ENCODE results near the gene TLN1. TPM values are rescaled to one million over a fixed set of nuclear protein-coding genes. Genes with fewer than 3 reads are reported as not detected.
A peak's percentile ranks its signal among the peaks of the same experiment; 100 is the strongest.

Gene TLN1
- total RNA-seq, 2 donors from 2014 or later = 117 to 123 TPM

GRCh38 chr9:35713578-35713977 lies 18.4 kb downstream of the TLN1 start:
- Mint-ChIP-seq H3K27ac (no peak overlapping the region), H3K36me3 (ENCODE audit: low read depth) (peaks cover 80% of the 10 kb centered on the region), H3K27me3 (ENCODE audit: insufficient read depth) (no peaks in the 10 kb centered on the region), H3K4me3 (no peak overlapping the region), H3K9me3 (no peaks in the 10 kb centered on the region), H3K4me1 (no peaks in the 10 kb centered on the region)
- Histone ChIP-seq H3K4me1 (ENCODE audit: control insufficient read depth, insufficient read depth, low read length) (no peaks in the 10 kb centered on the region), H3K27ac (ENCODE audit: low read depth, low read length) (no peak overlapping the region), H3K27me3 (ENCODE audit: control insufficient read depth, insufficient read depth, low read length, poor library complexity, severe bottlenecking) (no peaks in the 10 kb centered on the region), H3K9ac (ENCODE audit: extremely low read depth, low read length, poor library complexity, severe bottlenecking) (no peak overlapping the region), H3K9me3 (ENCODE audit: control insufficient read depth, low read length) (no peaks in the 10 kb centered on the region), H3K4me3 (ENCODE audit: low read length) (no peak overlapping the region), H3K36me3 (ENCODE audit: control insufficient read depth, insufficient read depth, low read length) (peaks cover 93% of the 10 kb centered on the region)
- DNase-seq = no peak
- no peak for TF ChIP-seq CTCF (conservative IDR thresholded peaks at IDR 0.05)
- 92 to 94% methylated on average over 3 of the region's 3 CpGs for WGBS, 2 experiments (ENCODE audit: insufficient coverage in 1 of 2, insufficient read length in 1 of 2)

- peak; percentile 68 for DNase-seq
- WGBS, 2 experiments (ENCODE audit: insufficient coverage in 1 of 2, insufficient read length in 1 of 2) = 93 to 96% methylated on average over 4 to 11 of the region's 11 CpGs
- no peak overlapping the region for H3K9ac ChIP-seq (ENCODE audit: extremely low read depth, low read length, poor library complexity, severe bottlenecking)
- no peaks in the 10 kb centered on the region for H3K4me1 ChIP-seq (ENCODE audit: control insufficient read depth, insufficient read depth, low read length)
- TF ChIP-seq CTCF (conservative IDR thresholded peaks at IDR 0.05) = peak; percentile 57
- H3K36me3 ChIP-seq (ENCODE audit: control insufficient read depth, insufficient read depth, low read length) = peaks cover 93% of the 10 kb centered on the region
- no peaks in the 10 kb centered on the region for H3K9me3 ChIP-seq (ENCODE audit: control insufficient read depth, low read length)
- H3K27me3 ChIP-seq (ENCODE audit: control insufficient read depth, insufficient read depth, low read length, poor library complexity, severe bottlenecking) = no peaks in the 10 kb centered on the region
- no peak overlapping the region for H3K4me3 ChIP-seq (ENCODE audit: low read length)
- Mint-ChIP-seq H3K9me3 (no peaks in the 10 kb centered on the region), H3K4me3 (no peak overlapping the region), H3K4me1 (no peaks in the 10 kb centered on the region), H3K27me3 (ENCODE audit: insufficient read depth) (no peaks in the 10 kb centered on the region), H3K36me3 (ENCODE audit: low read depth) (peaks cover 80% of the 10 kb centered on the region), H3K27ac (peak overlapping the region; percentile 27)
- H3K27ac ChIP-seq (ENCODE audit: low read depth, low read length) = no peak overlapping the region
These were observed 19.1 kb downstream of the TLN1 start for GRCh38 chr9:35712762-35713400.

- H3K4me1 ChIP-seq (ENCODE audit: control insufficient read depth, insufficient read depth, low read length) = no peaks in the 10 kb centered on the region
- H3K4me3 ChIP-seq (ENCODE audit: low read length) = no peak overlapping the region
- H3K9me3 ChIP-seq (ENCODE audit: control insufficient read depth, low read length) = no peaks in the 10 kb centered on the region
- TF ChIP-seq CTCF (conservative IDR thresholded peaks at IDR 0.05) = no peak
- Mint-ChIP-seq H3K4me1 (no peaks in the 10 kb centered on the region), H3K4me3 (no peak overlapping the region), H3K9me3 (no peaks in the 10 kb centered on the region), H3K36me3 (ENCODE audit: low read depth) (peaks cover 80% of the 10 kb centered on the region), H3K27me3 (ENCODE audit: insufficient read depth) (no peaks in the 10 kb centered on the region), H3K27ac (no peak overlapping the region)
- DNase-seq = no peak
- 91 to 96% methylated on average over 21 of the region's 21 CpGs for WGBS, 2 experiments (ENCODE audit: insufficient coverage in 1 of 2, insufficient read length in 1 of 2)
- H3K27me3 ChIP-seq (ENCODE audit: control insufficient read depth, insufficient read depth, low read length, poor library complexity, severe bottlenecking) = no peaks in the 10 kb centered on the region
- H3K36me3 ChIP-seq (ENCODE audit: control insufficient read depth, insufficient read depth, low read length) = peaks cover 93% of the 10 kb centered on the region
- H3K27ac ChIP-seq (ENCODE audit: low read depth, low read length) = no peak overlapping the region
- no peak overlapping the region for H3K9ac ChIP-seq (ENCODE audit: extremely low read depth, low read length, poor library complexity, severe bottlenecking)
These were observed 20.2 kb downstream of the TLN1 start for GRCh38 chr9:35711501-35712428.
